Right lobe of liver (tissue), 4 donors: ENCODE results near the gene PDSS2.

Experiments used
- CTCF ChIP-seq, 4 donors: fragments of 200-600 bp in 3 of 4; fragments of 450-650 bp in 1 of 4; IDR thresholded peaks; one replicate each; pipeline versions ENCODE4 v1.5.1 to v1.8.0; 2016 to 2022; ENCODE audit warnings: antibody characterized with exemption in 4 of 4, mild to moderate bottlenecking in 2 of 4
- POLR2A ChIP-seq: fragments of 450-650 bp; IDR thresholded peaks from one replicate; pipeline ENCODE4 v1.6.1; 2017; ENCODE audit warnings: antibody characterized with exemption, mild to moderate bottlenecking
- donor health status: DM: no; HTN: no; CAD: no.
- donor health status: DM: no; HTN: no; CAD: no.
- donor health status: DM: no; HTN: yes; CAD: no.

GRCh38 chr6:107187630-107188029, 271.7 kb downstream of the PDSS2 start:
- TF ChIP-seq CTCF (IDR thresholded peaks at IDR 0.05) (no peak), POLR2A (no peak)
